Neural cell (in vitro differentiated cells): ENCODE measurements around the gene FAM163B. TPM values are rescaled to one million over a fixed set of nuclear protein-coding genes. Genes with fewer than 3 reads are reported as not detected.

Experiments
- H2AFZ ChIP-seq: fragments of 200-600, 300-800 bp; sonication (generic), shearing (Covaris generic); 2 replicates; pipeline ENCODE4 v1.6.0; 2014; ENCODE audit warnings: low read depth, mild to moderate bottlenecking, antibody characterized with exemption, low read length, moderate library complexity
- H3F3A ChIP-seq: fragments of 200-600 bp; shearing (Covaris generic); 2 replicates; pipeline ENCODE4 v1.6.1; 2016; ENCODE audit warnings: mild to moderate bottlenecking, moderate library complexity, mixed read lengths, antibody characterized with exemption, low read length; ENCODE audit not compliant: insufficient read depth, poor library complexity, severe bottlenecking
- H3K27ac ChIP-seq: fragments of 200-600, 300-800 bp; sonication (generic), shearing (Covaris generic); 2 replicates; pipeline ENCODE4 v1.5.1; 2014; ENCODE audit warnings: mild to moderate bottlenecking, low read length, moderate library complexity
- H3K27me3 ChIP-seq: fragments of 300-800, 200-600 bp; sonication (generic), shearing (Covaris generic); 2 replicates; pipeline ENCODE4 v1.6.0; 2014; ENCODE audit warnings: mild to moderate bottlenecking, low read depth, low read length, moderate library complexity; ENCODE audit not compliant: insufficient read depth
- H3K36me3 ChIP-seq: fragments of 300-800, 200-600 bp; sonication (generic), shearing (Covaris generic); 2 replicates; pipeline ENCODE4 v1.5.1; 2014; ENCODE audit warnings: mild to moderate bottlenecking, antibody characterized with exemption, low read length, moderate library complexity; ENCODE audit not compliant: insufficient read depth
- H3K4me2 ChIP-seq: fragments of 300-800, 200-600 bp; sonication (generic), shearing (Covaris generic); 2 replicates; pipeline ENCODE4 v1.6.0; 2014; ENCODE audit warnings: mild to moderate bottlenecking, low read length
- H3K4me3 ChIP-seq: fragments of 300-800, 200-600 bp; sonication (generic), shearing (Covaris generic); 2 replicates; pipeline ENCODE4 v1.5.1; 2014; ENCODE audit warnings: mild to moderate bottlenecking, low read length, moderate library complexity
- H3K79me2 ChIP-seq: fragments of 200-600 bp; shearing (Covaris generic); replicated peaks from 2 replicates; pipeline ENCODE4 v1.6.0; 2014; ENCODE audit warnings: mild to moderate bottlenecking, low read length, moderate library complexity; ENCODE audit not compliant: insufficient read depth
- H3K9ac ChIP-seq: fragments of 300-800, 200-600 bp; sonication (generic), shearing (Covaris generic); 2 replicates; pipeline ENCODE4 v1.6.1; 2016; ENCODE audit warnings: mild to moderate bottlenecking, low read length, mixed read lengths
- H3K9me2 ChIP-seq: fragments of 200-600 bp; shearing (Covaris generic); 2 replicates; pipeline ENCODE4 v1.6.1; 2016; ENCODE audit warnings: mild to moderate bottlenecking, low read length, mixed read lengths; ENCODE audit not compliant: insufficient read depth
- H3K9me3 ChIP-seq: fragments of 200-600, 300-800 bp; sonication (generic), shearing (Covaris generic); 2 replicates; pipeline ENCODE4 v1.6.1; 2016; ENCODE audit warnings: mild to moderate bottlenecking, mixed run types, low read length, moderate library complexity, mixed read lengths
- H4K20me1 ChIP-seq: fragments of 200-600 bp; shearing (Covaris generic); 2 replicates; pipeline ENCODE4 v1.6.1; 2016; ENCODE audit warnings: mild to moderate bottlenecking, mixed run types; ENCODE audit not compliant: insufficient read depth
- CTCF ChIP-seq: fragments of 450-650 bp; IDR thresholded peaks from 2 replicates; pipeline ENCODE4 v1.5.1; 2014; ENCODE audit warnings: antibody characterized with exemption, mild to moderate bottlenecking, moderate library complexity; ENCODE audit not compliant: poor library complexity, severe bottlenecking
- EP300 ChIP-seq: fragments of 450-650 bp; conservative IDR thresholded peaks from 2 replicates; pipeline ENCODE4 v1.6.1; 2014; ENCODE audit warnings: antibody characterized with exemption, mild to moderate bottlenecking, moderate library complexity; ENCODE audit not compliant: poor library complexity, severe bottlenecking
- EZH2 ChIP-seq: fragments of 200-600, 300-800 bp; shearing (Covaris generic), sonication (generic); IDR thresholded peaks from 2 replicates; pipeline ENCODE4 v1.6.1; 2014; ENCODE audit warnings: antibody characterized with exemption, low read length, borderline replicate concordance, mild to moderate bottlenecking; ENCODE audit not compliant: insufficient read depth, poor library complexity, severe bottlenecking
- MXI1 ChIP-seq: fragments of 450-650 bp; conservative IDR thresholded peaks from 2 replicates; pipeline ENCODE4 v1.6.1; 2014; ENCODE audit warnings: antibody characterized with exemption, mild to moderate bottlenecking; ENCODE audit not compliant: poor library complexity, severe bottlenecking
- POLR2AphosphoS5 ChIP-seq: IDR thresholded peaks from 2 replicates; pipeline ENCODE4 v1.6.1; 2012
- RAD21 ChIP-seq: fragments of 450-650 bp; conservative IDR thresholded peaks from 2 replicates; pipeline ENCODE4 v1.6.1; 2014; ENCODE audit warnings: antibody characterized with exemption, mild to moderate bottlenecking, moderate library complexity
- REST ChIP-seq: IDR thresholded peaks from 2 replicates; pipeline ENCODE4 v1.6.1; 2012; ENCODE audit warnings: borderline replicate concordance
- SMC3 ChIP-seq: fragments of 450-650 bp; conservative IDR thresholded peaks from 2 replicates; pipeline ENCODE4 v1.6.1; 2014; ENCODE audit warnings: antibody characterized with exemption, mild to moderate bottlenecking, moderate library complexity; ENCODE audit not compliant: poor library complexity
- TAF1 ChIP-seq: IDR thresholded peaks from 2 replicates; pipeline ENCODE4 v1.6.1; 2012; ENCODE audit warnings: low read depth
- polyA plus RNA-seq: library from polyadenylated mRNA; depleted of rRNA; stranded (reverse); fragments of >200 nt; gene quantifications from 2 replicates; pipeline ENCODE4 v1.2.3, GENCODE V29; 2014

FAM163B gene
- polyA plus RNA-seq, 1 donor from 2014 or later: 1.5 TPM

DNA sequence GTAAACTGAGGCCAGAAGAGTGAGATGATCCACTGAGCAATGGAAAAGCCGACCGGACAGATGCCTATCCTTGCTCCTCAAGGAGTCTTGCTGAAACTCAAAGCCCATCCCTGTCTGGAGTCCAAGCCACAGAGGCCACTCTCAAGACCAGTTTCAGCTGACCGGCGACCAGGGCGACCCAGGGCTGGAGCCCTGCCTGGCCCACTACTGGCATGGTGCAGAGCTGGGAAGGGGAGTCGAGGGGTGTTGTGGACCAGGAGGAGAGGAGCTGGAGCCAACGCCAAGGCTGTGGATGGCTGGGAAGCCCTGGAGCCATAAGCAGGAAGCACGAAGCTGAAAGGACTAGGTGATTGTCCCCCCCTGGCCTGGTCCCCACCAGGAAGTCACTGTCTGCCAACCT is 22.1 kb downstream of the FAM163B start:
- Histone ChIP-seq H3F3A (no peaks in the 10 kb centered on the region), H3K27ac (no peak overlapping the region), H3K9me2 (no peaks in the 10 kb centered on the region), H3K9me3 (no peaks in the 10 kb centered on the region), H3K4me3 (no peak overlapping the region), H3K4me2 (no peak overlapping the region), H4K20me1 (no peaks in the 10 kb centered on the region), H3K36me3 (no peaks in the 10 kb centered on the region), H3K9ac (no peak overlapping the region), H3K79me2 (no peaks in the 10 kb centered on the region), H2AFZ (no peak overlapping the region), H3K27me3 (no peaks in the 10 kb centered on the region)
- TF ChIP-seq EZH2 (no peak), SMC3 (no peak), POLR2AphosphoS5 (no peak), RAD21 (no peak), CTCF (no peak), TAF1 (no peak), EP300 (no peak), REST (no peak), MXI1 (no peak)

GRCh38 chr9:133585481-133586351 is 23.5 kb downstream of the FAM163B start:
- H3K9me2 ChIP-seq: no peaks in the 10 kb centered on the region
- no peak overlapping the region for H3K4me2 ChIP-seq

More at GRCh38 chr9:133585481-133586351, 23.5 kb downstream of the FAM163B start:
- Histone ChIP-seq H4K20me1 (no peaks in the 10 kb centered on the region), H3K9me3 (no peaks in the 10 kb centered on the region), H3K9ac (peak overlapping the region; percentile 48), H3K27ac (peak overlapping the region; percentile 43), H3F3A (no peaks in the 10 kb centered on the region), H3K36me3 (no peaks in the 10 kb centered on the region), H2AFZ (no peak overlapping the region), H3K79me2 (no peaks in the 10 kb centered on the region), H3K4me3 (peak overlapping the region; percentile 31), H3K27me3 (no peaks in the 10 kb centered on the region)
- no peak for TF ChIP-seq SMC3
- TF ChIP-seq POLR2AphosphoS5: no peak
- no peak for TF ChIP-seq EZH2
- no peak for TF ChIP-seq RAD21
- no peak for TF ChIP-seq CTCF
- peak; percentile 5 for TF ChIP-seq REST
